NCI-H128 (cell line): Measurements from ENCODE around the gene PRR5L.

Source experiments
- DNase-seq: peaks from one replicate; lab custom pipeline; 2025; ENCODE audit not compliant: unreplicated experiment; lab: John Stamatoyannopoulos, UW

Gene PRR5L

GRCh38 chr11:36354221-36355003 is 58.3 kb downstream of the PRR5L start:
- no peak for DNase-seq

GRCh38 chr11:36356201-36356600 is 60.1 kb downstream of the PRR5L start:
- DNase-seq, result no peak

- DNase-seq, result no peak
Observed at GRCh38 chr11:36357831-36358230, 61.7 kb downstream of the PRR5L start.

GRCh38 chr11:36358436-36358835 is 62.3 kb downstream of the PRR5L start:
- no peak for DNase-seq

- DNase-seq, result no peak
Observed at GRCh38 chr11:36360318-36360717, 64.2 kb downstream of the PRR5L start.

GRCh38 chr11:36360826-36361415 is 64.8 kb downstream of the PRR5L start:
- DNase-seq, result no peak

GRCh38 chr11:36361472-36361871 is 65.4 kb downstream of the PRR5L start:
- no peak for DNase-seq

GRCh38 chr11:36361901-36362391 is 65.9 kb downstream of the PRR5L start:
- DNase-seq, result no peak

GRCh38 chr11:36362902-36363301 is 66.8 kb downstream of the PRR5L start:
- no peak for DNase-seq

- no peak for DNase-seq
Observed at GRCh38 chr11:36363361-36364268, 67.5 kb downstream of the PRR5L start.

- no peak for DNase-seq
Observed at GRCh38 chr11:36364551-36365325, 68.7 kb downstream of the PRR5L start.

- no peak for DNase-seq
Observed at GRCh38 chr11:36365907-36366306, 69.8 kb downstream of the PRR5L start.

GRCh38 chr11:36367806-36368680 is 72.0 kb downstream of the PRR5L start:
- no peak for DNase-seq

GRCh38 chr11:36371181-36371580 is 75.1 kb downstream of the PRR5L start:
- no peak for DNase-seq

GRCh38 chr11:36371590-36371989 is 75.5 kb downstream of the PRR5L start:
- DNase-seq, result no peak

- DNase-seq, result no peak
Observed at GRCh38 chr11:36372101-36372771, 76.1 kb downstream of the PRR5L start.

GRCh38 chr11:36373016-36374010 is 77.2 kb downstream of the PRR5L start:
- no peak for DNase-seq

- DNase-seq, result no peak
Observed at GRCh38 chr11:36374726-36375125, 78.6 kb downstream of the PRR5L start.
